ENCODE results near the gene TP53I3. TPM values are rescaled to one million over a fixed set of nuclear protein-coding genes. Genes with fewer than 3 reads are reported as not detected.
"Not testable (repeated sequence)": the region's sequence is repeated elsewhere in the genome, so short reads cannot be mapped to it uniquely, and the experiment has no call there.

Gene TP53I3
- polyA plus RNA-seq, 4 donors: 39.4 to 71.9 (median 51.6) TPM

GRCh38 chr2:24058564-24059271, 25.9 kb downstream of the TP53I3 start:
- DNase-seq (ENCODE audit: low read depth in 4 of 4, low spot score in 3 of 4): no peak

- no peak for DNase-seq (ENCODE audit: low read depth in 4 of 4, low spot score in 3 of 4)
Measured at GRCh38 chr2:24055750-24056149, 28.9 kb downstream of the TP53I3 start.

DNA sequence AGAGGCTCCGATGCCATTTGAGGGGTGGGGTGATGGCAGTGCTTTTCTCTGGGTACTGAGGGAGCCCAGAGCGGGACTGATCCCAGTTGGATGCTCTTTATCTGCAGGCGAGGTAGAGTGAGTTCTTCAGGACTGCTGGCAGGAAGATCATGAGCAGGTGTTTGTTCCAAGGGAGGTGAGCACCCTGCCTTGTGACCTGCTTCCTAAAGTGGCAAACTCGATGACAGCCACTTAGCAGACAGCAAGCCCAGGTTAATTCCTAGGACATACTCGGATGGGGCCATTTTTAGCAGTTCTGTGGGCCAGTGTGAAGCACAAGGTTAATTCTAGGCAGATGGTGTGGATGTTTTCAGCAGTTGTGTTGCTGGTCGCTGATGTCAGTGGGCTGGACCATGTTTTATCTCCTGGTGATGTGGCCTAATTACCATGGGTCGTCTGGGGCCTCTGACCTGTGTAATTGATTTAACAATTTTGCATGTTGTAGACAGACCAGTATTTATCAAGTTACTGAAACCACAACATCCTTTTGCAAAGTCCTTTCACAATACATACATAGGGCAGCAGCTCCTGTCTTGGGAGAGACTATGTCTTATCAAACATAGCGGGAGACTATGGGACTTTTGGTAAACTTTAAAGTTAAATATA, 30.1 kb downstream of the TP53I3 start:
- DNase-seq (ENCODE audit: low read depth in 4 of 4, low spot score in 3 of 4): no peak

DNA sequence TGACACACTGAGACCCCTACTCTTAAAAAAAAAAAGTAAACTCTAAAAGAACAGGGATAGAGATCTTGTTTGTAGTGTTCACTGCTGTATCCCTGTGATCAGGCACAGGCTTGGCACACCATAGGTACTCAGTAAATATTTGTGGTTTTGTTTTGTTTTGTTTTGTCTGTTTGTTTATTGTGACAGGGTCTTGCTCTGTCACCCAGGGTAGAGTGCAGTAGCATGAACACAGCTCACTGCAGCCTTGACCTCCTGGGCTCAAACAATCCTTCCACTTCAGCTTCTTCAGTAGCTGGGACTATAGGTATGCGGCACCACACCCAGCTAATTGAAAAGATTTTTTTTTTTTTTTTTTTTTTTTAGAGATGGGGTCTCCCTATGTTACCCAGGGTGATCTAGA, 31.7 kb downstream of the TP53I3 start:
- DNase-seq (ENCODE audit: low read depth in 4 of 4, low spot score in 3 of 4): no peak

- no peak for DNase-seq (ENCODE audit: low read depth in 4 of 4, low spot score in 3 of 4)
Measured at GRCh38 chr2:24051833-24052232, 32.8 kb downstream of the TP53I3 start.

- peak in 1 of 4 donors; percentile 9 for DNase-seq (ENCODE audit: low read depth in 4 of 4, low spot score in 3 of 4)
Measured at GRCh38 chr2:24050041-24050979, 34.3 kb downstream of the TP53I3 start.

DNA sequence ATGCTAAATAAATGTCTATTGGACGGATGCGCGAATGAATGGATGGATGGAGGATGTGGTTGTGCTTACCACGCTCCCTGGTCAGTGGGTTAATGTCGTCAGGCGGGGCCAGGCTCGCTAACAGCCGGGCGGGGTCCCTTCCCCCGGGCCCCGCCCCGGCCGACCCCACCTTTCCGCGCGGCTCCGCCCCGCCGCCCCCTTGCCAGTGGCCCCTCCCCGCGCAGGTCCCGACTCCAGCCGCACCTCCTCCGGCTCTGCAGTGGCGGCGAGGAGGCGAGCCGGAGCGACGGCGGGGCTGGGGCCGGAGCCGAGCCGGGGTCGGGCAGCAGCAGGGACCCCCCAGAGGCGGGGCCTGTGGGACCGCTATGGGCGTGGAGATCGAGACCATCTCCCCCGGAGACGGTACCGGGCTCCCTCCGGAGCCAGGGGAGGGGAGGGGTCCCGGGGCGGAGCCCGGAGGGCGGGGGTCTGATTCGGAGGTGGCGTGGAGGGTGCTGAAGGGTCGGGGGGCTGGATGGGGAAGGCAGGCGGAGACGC, 35.1 kb downstream of the TP53I3 start, which contains the start of gene FKBP1B:
TSS of gene FKBP1B (plus strand) at position 257 of the 537 bp plus-strand sequence. CDS start at position 366, 109 bp downstream.
- DNase-seq (ENCODE audit: low read depth in 4 of 4, low spot score in 3 of 4): peak in 2 of 4 donors; percentile 12 to 15

DNA sequence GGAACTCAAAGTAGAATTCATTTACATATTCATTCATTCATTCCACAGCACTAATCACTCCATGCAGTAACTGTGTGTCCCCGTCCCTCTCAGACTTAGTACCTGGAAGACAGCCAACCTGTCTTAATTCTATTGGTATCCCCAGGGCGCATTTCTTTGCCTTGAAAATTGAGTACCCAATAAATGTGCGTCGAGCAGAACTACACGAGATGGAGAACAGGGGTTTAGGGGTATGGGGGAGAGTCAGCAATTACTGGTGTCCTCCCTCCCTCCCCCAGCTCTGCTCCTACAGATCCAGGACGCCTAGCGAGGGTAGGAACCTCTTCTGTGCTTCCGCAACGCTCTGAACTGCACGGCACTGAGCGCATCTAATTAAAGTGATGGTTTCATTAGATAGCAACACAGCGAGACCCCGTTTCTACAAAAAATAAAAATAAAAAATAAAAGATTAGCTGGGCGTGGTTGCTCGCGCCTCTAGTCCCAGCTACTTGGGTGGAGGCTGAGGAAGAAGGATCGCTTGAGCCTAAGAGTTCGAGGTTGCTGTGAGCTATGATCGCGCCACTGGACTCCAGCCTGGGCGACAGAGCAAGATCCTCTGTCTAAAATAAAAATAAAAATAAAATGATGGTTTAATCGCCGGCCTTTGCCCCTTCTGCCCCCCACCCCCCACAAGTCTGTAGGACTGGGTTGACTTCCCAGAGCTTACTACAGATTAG, 35.7 kb downstream of the TP53I3 start:
- DNase-seq (ENCODE audit: low read depth in 4 of 4, low spot score in 3 of 4): no peak

- DNase-seq (ENCODE audit: low read depth in 4 of 4, low spot score in 3 of 4): no peak
Measured at GRCh38 chr2:24047703-24048033, 37.0 kb downstream of the TP53I3 start.

- DNase-seq (ENCODE audit: low read depth in 4 of 4, low spot score in 3 of 4): peak; percentile 84 to 96 (median 92)
Measured at GRCh38 chr2:24046930-24047702, 37.5 kb downstream of the TP53I3 start, which contains the start of gene WDCP. Gene WDCP, minus strand, starts transcription at chr2:24047391. Its CDS starts 7,897 bp downstream, at chr2:24039494.

GRCh38 chr2:24046599-24046929, 38.1 kb downstream of the TP53I3 start:
- no peak for DNase-seq (ENCODE audit: low read depth in 4 of 4, low spot score in 3 of 4)

- no peak for DNase-seq (ENCODE audit: low read depth in 4 of 4, low spot score in 3 of 4)
Measured at GRCh38 chr2:24045511-24046508, 38.8 kb downstream of the TP53I3 start.

DNA sequence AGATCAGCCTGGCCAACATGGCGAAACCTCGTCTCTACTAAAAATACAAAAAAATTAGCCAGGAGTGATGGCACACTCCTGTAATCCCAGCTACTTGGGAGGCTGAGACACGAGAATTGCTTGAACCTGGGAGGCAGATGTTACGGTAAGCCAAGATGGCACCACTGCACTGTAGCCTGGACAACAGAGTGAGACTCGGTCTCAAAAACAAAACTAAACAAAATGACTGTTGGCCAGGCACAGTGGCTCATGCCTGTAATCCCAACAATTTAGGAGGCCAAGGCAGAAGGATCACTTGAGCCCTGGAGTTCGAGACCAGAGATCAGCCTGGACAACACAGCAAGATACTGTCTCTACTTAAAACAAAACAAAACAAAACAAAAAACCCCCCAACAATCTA, 41.5 kb downstream of the TP53I3 start:
- DNase-seq (ENCODE audit: low read depth in 4 of 4, low spot score in 3 of 4): not testable (repeated sequence)

DNA sequence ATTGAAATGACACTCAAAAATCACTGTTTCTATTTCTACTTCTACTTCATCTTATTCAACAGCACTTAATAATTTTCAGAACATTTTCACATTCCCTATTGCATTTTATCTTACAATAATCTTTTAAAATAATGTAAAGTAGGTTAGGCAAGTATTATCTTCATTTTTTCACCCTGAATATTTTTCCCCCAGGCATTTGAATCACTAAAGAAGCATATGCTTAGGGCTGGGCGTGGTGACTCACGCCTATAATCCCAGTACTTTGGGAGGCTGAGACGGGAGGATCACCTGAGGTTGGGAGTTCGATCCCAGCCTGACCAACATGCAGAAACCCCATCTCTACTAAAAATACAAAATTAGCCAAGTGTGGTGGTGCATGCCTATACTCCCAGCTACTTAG, 44.1 kb downstream of the TP53I3 start:
- no peak for DNase-seq (ENCODE audit: low read depth in 4 of 4, low spot score in 3 of 4)

DNA sequence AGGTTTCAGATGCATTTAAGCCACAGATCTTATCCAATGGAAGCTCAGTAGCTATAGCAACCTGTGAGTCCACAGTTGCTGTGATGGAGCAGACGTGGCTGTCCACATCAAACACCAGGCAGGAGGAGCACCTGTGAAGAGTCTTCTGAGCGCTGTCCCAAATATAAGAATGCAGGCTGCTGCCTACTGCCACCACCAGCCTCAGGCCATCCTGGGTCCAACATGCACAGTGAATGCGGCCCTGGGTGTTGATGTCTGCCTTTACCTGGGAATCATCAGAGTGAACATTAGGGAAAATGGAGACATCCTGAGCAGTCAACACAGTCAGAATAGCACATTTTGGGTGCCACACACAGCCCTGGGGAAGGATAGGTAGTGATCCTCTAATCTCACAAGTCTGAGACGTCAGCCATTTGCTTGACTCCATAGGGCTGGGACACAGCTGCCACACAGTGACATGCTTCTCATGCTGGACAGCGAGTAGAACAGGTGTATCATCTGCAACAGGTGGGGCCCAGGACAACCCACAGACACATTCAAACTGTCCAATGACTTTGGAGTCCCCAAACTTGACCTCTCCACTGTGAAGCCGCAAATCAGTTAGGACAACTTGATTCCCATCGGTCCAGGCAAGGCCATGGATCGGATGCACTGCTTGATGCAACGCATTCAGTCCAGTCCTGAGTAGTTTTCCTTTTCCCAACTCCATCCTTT, 45.7 kb downstream of the TP53I3 start:
- DNase-seq (ENCODE audit: low read depth in 4 of 4, low spot score in 3 of 4): no peak

Measured in left renal pelvis (tissue), 4 donors.